GM18951 (cell line): Measurements from ENCODE around the gene YIPF1.
"Not testable (repeated sequence)": the region's sequence is repeated elsewhere in the genome, so short reads cannot be mapped to it uniquely, and the experiment has no call there.

Experiments used
- POLR2A ChIP-seq: IDR thresholded peaks from 4 replicates; pipeline ENCODE4 v1.6.1; 2011; ENCODE audit warnings: mild to moderate bottlenecking; ENCODE audit not compliant: insufficient read length, insufficient read depth; ENCODE audit errors: extremely low read depth
- in situ Hi-C: fragments of 300-500 bp; cut with MboI; formaldehyde crosslinking; loops from one replicate; pipeline ENCODE4 v1.12.0; 2022; ENCODE audit warnings: low sequenced_read_pairs, mixed read lengths, inconsistent platforms; ENCODE audit not compliant: unreplicated experiment

Gene YIPF1

DNA sequence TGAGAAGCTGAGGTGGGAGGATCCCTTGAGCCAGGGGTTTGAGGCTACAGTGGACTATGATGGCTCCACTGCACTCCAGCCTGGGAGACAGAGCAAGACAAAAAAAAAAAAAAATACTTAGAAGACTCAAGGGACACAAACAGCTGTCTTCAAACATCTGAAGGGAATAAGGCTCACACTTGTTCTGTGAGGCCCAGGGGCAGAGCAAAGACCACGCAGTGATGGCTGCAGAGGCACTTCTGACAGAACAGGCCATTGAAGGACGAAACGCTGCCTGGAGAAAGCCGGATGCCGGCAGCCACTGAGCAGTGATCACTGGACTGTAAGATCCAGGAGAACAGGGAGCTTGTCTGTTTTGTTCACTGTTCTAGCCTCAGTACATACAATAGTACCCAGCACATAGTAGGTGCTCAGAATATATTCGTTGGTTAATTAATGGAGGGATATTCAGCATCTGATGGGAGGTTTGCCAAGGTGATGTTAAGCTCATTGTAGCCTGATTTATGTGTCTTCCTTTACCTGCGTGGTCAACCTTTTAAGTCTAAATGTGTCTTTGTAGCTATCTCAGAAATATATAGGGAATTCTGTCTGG lies 39.4 kb downstream of the YIPF1 start:
- in situ Hi-C loops: loop anchor here (10.0 to 25.0 kb wide), 2 partner anchors 115 to 637 kb away; no protein-coding TSS in a partner anchor

GRCh38 chr1:53847980-53848379 lies 41.6 kb downstream of the YIPF1 start:
- no peak for TF ChIP-seq POLR2A
- in situ Hi-C loops: no loop called here

More for the DNA sequence above, 39.4 kb downstream of the YIPF1 start:
- TF ChIP-seq POLR2A: no peak

- in situ Hi-C loops: no loop called here
- TF ChIP-seq POLR2A: no peak
Measured at GRCh38 chr1:53842347-53842746, 47.2 kb downstream of the YIPF1 start.

DNA sequence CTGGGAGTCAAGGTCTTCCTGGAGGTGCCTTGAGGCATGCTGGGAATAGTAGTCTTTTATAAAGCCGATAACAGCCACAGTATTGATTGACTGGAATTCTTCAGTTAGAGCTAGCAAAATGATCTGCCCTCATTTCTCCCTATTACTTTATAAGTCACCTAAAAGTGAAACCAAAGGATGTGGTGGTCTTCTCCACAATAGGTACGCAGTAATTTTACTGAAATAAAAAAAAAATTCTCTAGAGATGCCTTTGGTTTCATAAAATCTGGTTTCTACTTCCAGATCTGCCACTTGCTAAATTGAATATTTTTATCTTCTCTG lies 51.0 kb downstream of the YIPF1 start:
- in situ Hi-C loops: no loop called here
- no peak for TF ChIP-seq POLR2A

- in situ Hi-C loops: no loop called here
Measured at GRCh38 chr1:53837924-53838653, 51.5 kb downstream of the YIPF1 start, which contains the start of gene NDC1. Gene NDC1 (minus strand): TSS chr1:53838296. CDS start chr1:53838261, 35 bp downstream.

GRCh38 chr1:53837646-53837923 lies 52.0 kb downstream of the YIPF1 start:
- no peak for TF ChIP-seq POLR2A
- in situ Hi-C loops: no loop called here

More at GRCh38 chr1:53837924-53838653, 51.5 kb downstream of the YIPF1 start, which contains the start of gene NDC1:
- TF ChIP-seq POLR2A: peak; percentile 84

GRCh38 chr1:53835491-53835890 lies 54.1 kb downstream of the YIPF1 start:
- in situ Hi-C loops: no loop called here
- TF ChIP-seq POLR2A: no peak

DNA sequence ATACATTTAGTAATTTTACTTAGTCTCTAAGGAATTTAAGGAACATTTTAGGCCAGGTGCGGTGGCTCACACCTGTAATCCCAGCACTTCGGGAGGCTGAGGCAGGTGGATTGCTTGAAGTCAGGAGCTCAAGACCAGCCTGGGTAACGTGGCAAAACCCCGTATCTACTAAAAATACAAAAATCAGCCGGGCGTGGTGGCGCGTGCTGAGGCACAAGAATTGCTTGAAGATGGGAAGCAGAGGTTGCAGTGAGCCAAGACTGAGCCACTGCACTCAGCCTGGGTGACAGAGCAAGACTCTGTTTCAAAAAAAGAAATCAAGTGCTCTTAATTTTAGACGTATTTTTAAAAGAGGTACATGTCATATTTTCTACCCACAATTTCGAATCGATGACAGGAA lies 54.8 kb downstream of the YIPF1 start:
- in situ Hi-C loops: no loop called here
- TF ChIP-seq POLR2A: no peak

- in situ Hi-C loops: no loop called here
- no peak for TF ChIP-seq POLR2A
Measured at GRCh38 chr1:53833393-53833792, 56.2 kb downstream of the YIPF1 start.

DNA sequence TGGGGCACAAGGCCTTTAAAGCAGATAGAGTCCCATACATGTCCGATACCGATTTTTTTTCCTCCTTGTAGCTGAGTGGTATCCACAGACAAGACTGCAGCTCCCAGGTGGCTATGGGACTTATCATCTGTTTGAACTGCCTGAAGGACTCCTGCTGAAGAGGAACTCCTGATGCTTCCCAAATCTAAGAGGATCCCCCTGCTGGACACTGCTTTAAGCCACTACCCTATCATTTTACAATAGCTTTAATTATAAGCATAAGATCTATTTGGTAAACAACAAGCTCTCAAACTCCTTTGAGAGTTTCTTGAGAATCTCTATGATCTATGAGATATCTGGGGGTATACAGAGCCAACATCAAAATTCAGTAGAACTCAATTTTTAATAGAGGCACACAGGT lies 63.2 kb downstream of the YIPF1 start:
- in situ Hi-C loops: no loop called here
- no peak for TF ChIP-seq POLR2A

DNA sequence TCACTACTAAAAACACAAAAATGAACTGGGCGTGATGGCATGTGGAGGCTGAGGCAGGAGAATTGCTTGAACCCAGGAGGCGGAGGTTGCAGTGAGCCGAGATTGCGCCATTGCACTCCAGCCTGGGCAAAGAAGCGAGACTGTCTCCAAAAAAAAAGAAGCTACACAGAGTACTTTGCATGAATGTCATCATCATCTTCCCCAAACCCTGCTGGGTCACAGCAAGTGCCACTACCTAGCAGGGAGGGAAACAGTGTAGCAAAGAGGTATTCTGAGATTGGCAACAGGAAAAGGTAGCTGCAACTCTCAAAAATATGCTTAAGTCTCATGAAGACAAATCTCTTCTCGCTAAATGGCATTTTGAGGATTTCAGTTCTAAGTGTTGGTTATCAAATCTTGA lies 64.3 kb downstream of the YIPF1 start:
- in situ Hi-C loops: no loop called here
- TF ChIP-seq POLR2A: no peak

- in situ Hi-C loops: no loop called here
- TF ChIP-seq POLR2A: no peak
Measured at GRCh38 chr1:53822931-53823330, 66.7 kb downstream of the YIPF1 start.

DNA sequence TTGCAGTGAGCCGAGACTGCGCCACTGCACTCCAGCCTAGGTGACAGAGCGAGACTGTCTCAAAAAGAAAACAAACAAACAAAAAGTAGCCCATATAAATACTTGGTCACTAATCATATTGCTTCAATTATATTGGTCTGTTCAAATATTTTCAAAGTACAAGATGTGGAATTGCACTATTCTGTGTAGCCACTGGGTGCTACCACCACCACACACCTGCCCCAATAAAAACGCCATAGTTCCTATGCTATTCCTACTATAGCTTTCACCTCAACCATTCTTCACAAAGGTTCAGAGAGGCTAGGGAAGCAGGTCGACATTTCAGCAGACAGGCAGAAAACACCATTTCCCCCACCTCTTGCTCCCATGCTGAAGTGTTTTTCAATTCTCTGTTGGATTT lies 68.2 kb downstream of the YIPF1 start:
- no peak for TF ChIP-seq POLR2A
- in situ Hi-C loops: no loop called here

DNA sequence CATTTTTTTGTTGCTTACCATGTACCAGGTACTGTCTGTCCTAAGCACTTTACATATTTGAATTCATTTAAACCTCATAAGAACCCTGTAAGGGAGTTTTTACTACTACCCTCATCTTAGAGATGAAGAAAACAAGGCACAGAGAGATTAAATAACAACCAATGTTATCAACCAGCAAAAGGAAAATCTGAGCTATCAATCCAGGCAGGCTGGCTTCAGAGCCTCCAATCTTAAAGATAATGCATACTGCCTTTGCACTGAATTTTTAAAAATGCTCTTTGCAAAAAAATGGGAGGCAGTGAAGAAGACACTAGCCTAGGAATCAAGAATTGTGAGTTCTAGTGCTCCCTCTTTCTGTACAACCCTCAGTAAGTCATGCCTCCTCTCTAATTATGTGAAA lies 70.2 kb downstream of the YIPF1 start:
- TF ChIP-seq POLR2A: no peak
- in situ Hi-C loops: no loop called here

DNA sequence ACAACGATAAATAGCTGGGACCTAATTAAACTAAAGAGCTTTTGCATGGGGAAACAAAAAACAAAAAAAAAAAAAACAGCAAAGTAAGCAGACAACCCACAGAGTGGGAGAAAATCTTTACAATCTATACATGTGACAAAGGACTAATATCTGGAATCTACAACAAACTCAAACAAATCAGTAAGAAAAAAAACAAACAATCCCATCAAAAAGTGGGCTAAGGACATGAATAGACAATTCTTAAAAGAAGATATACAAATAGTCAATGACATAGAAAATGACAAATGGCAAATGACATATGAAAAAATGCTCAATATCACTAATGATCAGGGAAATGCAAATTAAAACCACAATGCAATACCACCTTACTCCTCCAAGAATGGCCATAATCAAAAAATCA lies 73.0 kb downstream of the YIPF1 start:
- in situ Hi-C loops: not testable (repeated sequence)

DNA sequence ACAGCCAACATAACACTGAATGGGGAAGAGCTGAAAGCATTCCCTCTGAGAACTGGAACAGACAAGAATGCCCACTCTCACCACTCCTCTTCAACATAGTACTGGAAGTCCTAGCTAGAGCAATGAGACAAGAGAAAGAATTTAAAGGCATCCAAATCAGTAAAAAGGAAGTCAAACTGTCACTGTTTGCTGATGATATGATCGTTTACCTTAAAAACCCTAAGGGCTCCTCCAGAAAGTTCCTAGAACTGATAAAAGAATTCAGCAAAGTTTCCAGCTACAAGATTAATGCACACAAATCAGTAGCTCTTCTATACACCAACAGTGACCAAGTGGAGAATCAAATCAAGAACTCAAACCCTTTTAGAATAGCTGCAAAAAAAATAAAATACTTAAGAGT lies 74.1 kb downstream of the YIPF1 start:
- in situ Hi-C loops: not testable (repeated sequence)
